Peyer's patch (tissue), 4 donors: ENCODE data around the gene DLGAP4. TPM values are rescaled to one million over a fixed set of nuclear protein-coding genes. Genes with fewer than 3 reads are reported as not detected.

Experiments
- DNase-seq, 3 donors: peaks; one replicate each; pipeline ENCODE4 v3.0.0-alpha.2; 2017 to 2019
- H3K27ac ChIP-seq, 4 donors: fragments of 200-600 bp; sonication (generic); one replicate each; pipeline ENCODE4 v1.5.1; 2016 to 2019
- H3K27me3 ChIP-seq, 2 donors: fragments of 200-600 bp; sonication (generic); one replicate each; pipeline ENCODE4 v1.5.1; 2019
- H3K36me3 ChIP-seq, 3 donors: fragments of 200-600 bp; sonication (generic); one replicate each; pipeline ENCODE4 v1.5.1; 2016 to 2019
- H3K4me1 ChIP-seq, 4 donors: fragments of 200-600 bp; sonication (generic); one replicate each; pipeline ENCODE4 v1.5.1; 2016 to 2019
- H3K4me3 ChIP-seq, 4 donors: fragments of 200-600 bp; sonication (generic); 1 replicate in 3 of 4; 2 replicates in 1 of 4; pipeline ENCODE4 v1.5.1; 2016 to 2019; ENCODE audit warnings: mild to moderate bottlenecking in 1 of 4
- H3K9me3 ChIP-seq, 4 donors: fragments of 200-600 bp; sonication (generic); one replicate each; pipeline ENCODE4 v1.5.1; 2016 to 2019; ENCODE audit warnings: mild to moderate bottlenecking in 1 of 4
- POLR2A ChIP-seq, 2 donors: fragments of 450-650 bp; IDR thresholded peaks; one replicate each; pipeline ENCODE4 v1.5.1; 2017; ENCODE audit warnings: antibody characterized with exemption in 2 of 2, mild to moderate bottlenecking in 2 of 2, moderate library complexity in 2 of 2
- total RNA-seq, 4 donors: library from RNA; depleted of rRNA; stranded (reverse); fragments of >200 nt; gene quantifications; one replicate each; pipeline ENCODE4 v1.1.0, GENCODE V29; 2016
- TF ChIP-seq, protein P1 (sequence below), 6 experiments: fragments of 450-650 bp in 4 of 6; fragments of 200-600 bp in 2 of 6; sonication (generic) in 1 of 6; IDR thresholded peaks; one replicate each; pipeline ENCODE4 v1.5.1; 2017 to 2019; ENCODE audit warnings: antibody characterized with exemption in 6 of 6, mild to moderate bottlenecking in 3 of 6, moderate library complexity in 1 of 6

Gene DLGAP4
- total RNA-seq, 4 donors from 2014 or later, result 44.5 to 70.1 (median 59.0) TPM

DNA sequence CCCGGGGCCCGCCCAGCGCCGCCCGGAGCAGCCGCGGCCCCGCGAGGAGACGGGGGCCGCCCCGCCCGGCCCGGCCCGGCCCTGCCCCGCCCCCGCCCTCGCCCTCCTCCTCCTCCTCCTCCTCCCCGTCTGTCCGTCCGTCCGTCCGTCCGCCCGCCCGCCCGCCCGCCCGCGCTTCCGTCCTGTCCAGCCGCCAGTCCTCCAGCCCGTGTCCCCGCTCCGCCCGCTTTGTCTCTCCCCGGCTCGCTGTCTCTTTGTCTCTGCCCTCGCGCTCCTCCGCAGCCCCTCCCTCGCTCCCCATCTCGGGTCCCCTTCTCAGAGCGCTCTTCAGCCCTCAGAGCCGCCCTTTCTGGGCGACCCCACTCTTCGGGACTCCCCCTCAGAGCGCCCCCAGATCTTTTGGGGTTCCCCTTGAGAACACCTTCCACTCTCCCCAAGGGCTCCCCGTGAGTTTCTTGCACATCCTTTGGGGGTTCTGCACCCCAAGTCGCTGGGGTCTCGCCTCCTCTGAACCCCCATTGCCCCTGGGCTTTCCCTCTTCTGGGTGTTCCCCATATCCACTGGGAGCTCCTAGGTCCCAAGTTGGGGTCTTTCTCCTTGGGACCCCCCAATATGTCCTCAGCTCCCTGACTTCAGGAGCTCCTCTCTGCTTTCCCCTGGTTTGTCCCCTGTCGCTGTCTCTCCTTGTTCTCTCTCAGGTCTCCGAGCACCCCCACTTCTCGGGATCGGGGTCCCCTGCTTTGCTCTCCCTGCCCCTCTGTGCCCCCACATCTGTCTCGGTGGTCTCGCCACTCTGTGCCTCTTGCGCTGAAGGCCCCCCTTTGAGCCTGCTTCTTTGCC, 155.7 kb downstream of the DLGAP4 start:
- peak overlapping the region; percentile 86 to 99 (median 92) for H3K27ac ChIP-seq
- no peaks in the 10 kb centered on the region for H3K36me3 ChIP-seq
- peaks cover 2 to 46% (median 24%) of the 10 kb centered on the region in 4 donors for H3K4me1 ChIP-seq
- peak overlapping the region; percentile 53 to 93 (median 80) for H3K4me3 ChIP-seq
- TF ChIP-seq, protein P1, sequence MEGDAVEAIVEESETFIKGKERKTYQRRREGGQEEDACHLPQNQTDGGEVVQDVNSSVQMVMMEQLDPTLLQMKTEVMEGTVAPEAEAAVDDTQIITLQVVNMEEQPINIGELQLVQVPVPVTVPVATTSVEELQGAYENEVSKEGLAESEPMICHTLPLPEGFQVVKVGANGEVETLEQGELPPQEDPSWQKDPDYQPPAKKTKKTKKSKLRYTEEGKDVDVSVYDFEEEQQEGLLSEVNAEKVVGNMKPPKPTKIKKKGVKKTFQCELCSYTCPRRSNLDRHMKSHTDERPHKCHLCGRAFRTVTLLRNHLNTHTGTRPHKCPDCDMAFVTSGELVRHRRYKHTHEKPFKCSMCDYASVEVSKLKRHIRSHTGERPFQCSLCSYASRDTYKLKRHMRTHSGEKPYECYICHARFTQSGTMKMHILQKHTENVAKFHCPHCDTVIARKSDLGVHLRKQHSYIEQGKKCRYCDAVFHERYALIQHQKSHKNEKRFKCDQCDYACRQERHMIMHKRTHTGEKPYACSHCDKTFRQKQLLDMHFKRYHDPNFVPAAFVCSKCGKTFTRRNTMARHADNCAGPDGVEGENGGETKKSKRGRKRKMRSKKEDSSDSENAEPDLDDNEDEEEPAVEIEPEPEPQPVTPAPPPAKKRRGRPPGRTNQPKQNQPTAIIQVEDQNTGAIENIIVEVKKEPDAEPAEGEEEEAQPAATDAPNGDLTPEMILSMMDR (IDR thresholded peaks at IDR 0.05), result no peak
- peak in 1 of 2 donors; percentile 12 for TF ChIP-seq POLR2A (IDR thresholded peaks at IDR 0.05)
- H3K27me3 ChIP-seq, result no peaks in the 10 kb centered on the region
- no peaks in the 10 kb centered on the region for H3K9me3 ChIP-seq
- DNase-seq, result peak in 2 of 3 donors; percentile 45 to 75

DNA sequence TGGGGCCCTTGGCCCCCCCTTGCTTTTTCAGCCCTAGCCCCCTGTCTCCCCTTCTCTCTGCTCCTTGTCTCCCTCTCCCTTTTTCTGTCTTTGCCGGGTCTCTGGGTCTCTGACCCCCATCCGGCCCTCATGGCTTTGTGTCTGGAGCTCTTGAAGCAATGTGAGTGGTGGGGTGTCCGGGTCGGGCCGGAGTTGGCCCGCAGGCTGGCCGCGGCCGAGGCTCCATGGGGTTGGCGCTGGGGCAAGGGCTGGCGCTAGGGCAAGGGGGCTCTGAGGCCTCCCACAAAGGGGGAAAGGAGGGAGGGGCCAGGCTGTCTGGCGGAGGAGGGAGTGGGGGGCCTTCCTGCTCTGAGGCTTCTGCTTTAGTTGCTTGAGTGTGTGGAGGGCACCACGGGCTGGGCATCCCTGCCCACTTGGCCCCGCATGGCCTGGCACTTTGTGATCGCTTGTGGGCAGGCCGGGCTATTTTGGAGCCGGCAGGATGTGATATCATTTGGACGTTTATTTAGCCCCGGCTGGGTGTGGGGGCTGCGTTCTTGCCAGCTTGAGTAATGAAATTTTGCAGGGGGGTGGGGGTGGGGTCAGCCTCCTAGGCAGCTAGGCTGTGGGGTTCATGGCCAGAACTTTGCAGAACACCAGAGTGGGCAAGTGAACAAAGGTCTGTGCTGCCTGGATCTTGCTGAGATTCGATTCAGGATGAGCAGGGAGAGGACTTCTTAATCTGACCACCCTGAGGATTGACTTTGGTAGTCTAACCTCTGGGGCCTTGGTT, 156.5 kb downstream of the DLGAP4 start:
- peaks cover 3 to 54% (median 30%) of the 10 kb centered on the region in 4 donors for H3K4me1 ChIP-seq
- DNase-seq, result peak; percentile 49 to 73 (median 62)
- H3K4me3 ChIP-seq, result peak overlapping the region; percentile 53 to 93 (median 80)
- H3K27me3 ChIP-seq, result no peaks in the 10 kb centered on the region
- no peaks in the 10 kb centered on the region for H3K36me3 ChIP-seq
- peak overlapping the region; percentile 86 to 99 (median 92) for H3K27ac ChIP-seq
- no peaks in the 10 kb centered on the region for H3K9me3 ChIP-seq
- TF ChIP-seq, protein P1 (IDR thresholded peaks at IDR 0.05), result no peak
- TF ChIP-seq POLR2A (IDR thresholded peaks at IDR 0.05), result no peak

DNA sequence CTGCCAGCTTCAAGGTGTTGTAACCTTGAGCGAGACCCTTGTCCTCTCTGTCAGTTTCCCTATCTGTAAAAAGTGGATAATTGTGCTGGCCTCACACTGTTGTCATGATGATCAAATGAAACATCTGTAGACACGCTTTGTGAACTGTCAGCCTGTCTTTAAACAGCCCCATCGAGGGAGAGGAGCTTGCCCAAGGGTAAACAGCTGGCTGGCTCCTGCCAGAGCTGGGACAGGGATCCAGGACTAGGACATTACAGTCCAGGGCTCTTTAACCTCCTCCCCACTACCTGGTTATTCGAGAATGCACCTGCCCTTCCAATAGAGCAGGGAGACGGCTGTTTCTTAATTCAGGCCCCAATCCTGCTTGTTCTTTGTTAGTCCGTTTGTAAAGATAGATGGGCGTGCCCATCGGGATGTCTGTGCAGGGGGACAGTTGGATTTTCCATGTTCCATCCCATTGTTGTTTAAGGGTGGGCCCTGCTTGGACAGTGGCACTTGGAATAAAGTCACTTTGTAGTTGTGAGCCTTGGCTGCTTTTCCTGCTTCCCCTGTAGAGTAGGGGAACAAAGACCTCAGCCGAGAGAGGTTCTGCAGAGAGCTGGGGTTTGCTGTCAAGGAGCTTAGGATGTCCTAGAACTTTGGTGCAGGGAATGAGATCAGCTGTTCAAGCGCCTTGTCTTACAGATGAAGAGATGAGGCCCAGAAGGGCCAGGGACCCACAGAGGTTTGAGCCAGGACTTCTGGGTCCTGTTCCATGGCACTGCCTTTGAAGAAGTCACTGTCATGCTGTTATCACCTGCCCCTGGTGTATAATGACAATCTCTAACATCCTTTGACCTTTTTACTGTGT, 157.3 kb downstream of the DLGAP4 start:
- Histone ChIP-seq H3K27me3 (no peaks in the 10 kb centered on the region), H3K36me3 (no peaks in the 10 kb centered on the region), H3K4me1 (peaks cover 6 to 62% (median 38%) of the 10 kb centered on the region in 4 donors), H3K27ac (peak overlapping the region; percentile 86 to 99 (median 92)), H3K9me3 (no peaks in the 10 kb centered on the region), H3K4me3 (peak overlapping the region; percentile 53 to 93 (median 80))
- DNase-seq, result no peak
- no peak for TF ChIP-seq POLR2A (IDR thresholded peaks at IDR 0.05)
- TF ChIP-seq, protein P1 (IDR thresholded peaks at IDR 0.05), result no peak

DNA sequence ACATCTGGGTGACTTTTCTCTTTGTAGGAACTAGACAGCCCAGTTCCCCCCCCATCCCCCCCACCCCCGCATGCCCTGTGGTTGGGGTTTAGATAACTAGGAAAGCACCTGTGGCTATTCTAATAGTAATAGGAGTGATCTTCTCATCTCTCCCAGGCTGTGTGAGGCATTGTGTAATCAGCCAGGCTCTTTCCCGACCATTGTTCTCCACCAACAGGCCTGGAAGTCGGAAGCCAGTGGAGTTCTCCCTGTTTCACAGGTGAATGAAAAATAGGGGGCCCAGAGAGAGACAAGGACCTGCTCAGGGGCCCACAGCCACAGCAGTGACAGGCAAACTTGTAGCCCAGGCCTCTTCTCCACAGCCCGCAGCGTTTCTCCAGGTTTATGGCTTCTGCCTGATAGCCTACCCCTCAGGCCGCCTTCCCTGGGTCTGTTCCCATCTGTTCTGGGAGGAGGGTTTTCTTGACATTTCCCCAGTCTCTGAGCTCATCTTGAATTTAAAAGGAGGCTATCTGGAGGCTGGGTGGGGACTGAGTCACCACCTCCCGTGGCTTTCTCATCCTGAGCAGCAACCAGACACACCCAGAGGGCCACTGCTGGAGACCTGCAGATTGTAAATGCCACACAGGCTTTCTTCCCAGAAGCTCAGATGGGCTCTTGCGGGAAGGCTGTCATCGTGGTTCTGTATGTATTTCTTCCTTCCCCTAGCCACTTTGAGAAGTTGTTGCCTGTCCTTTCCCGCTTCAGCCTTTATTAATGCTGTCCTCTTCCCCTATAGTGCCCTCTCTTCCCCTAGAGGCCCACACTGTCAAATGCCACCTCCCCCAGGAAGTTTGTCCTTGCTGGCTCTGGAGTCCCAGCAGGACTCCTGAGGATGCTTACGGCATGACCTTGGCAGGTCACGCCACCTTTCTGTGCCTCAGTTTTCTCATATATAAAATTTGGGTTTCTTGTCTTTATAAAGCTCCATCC, 159.3 kb downstream of the DLGAP4 start:
- Histone ChIP-seq H3K4me3 (no peak overlapping the region), H3K9me3 (no peaks in the 10 kb centered on the region), H3K27ac (peak overlapping the region; percentile 37 to 94 (median 68)), H3K4me1 (peaks cover 6 to 80% (median 43%) of the 10 kb centered on the region in 4 donors), H3K27me3 (no peaks in the 10 kb centered on the region), H3K36me3 (no peaks in the 10 kb centered on the region)
- TF ChIP-seq POLR2A (IDR thresholded peaks at IDR 0.05), result no peak
- TF ChIP-seq, protein P1 (IDR thresholded peaks at IDR 0.05), result no peak
- DNase-seq, result peak in 2 of 3 donors; percentile 64 to 74
